ENCODE measurements around the gene STRN3.

- TF ChIP-seq GATA2 (IDR thresholded peaks at IDR 0.05; ENCODE audit: low read depth, low read length) (no peak), GATA3 (IDR thresholded peaks at IDR 0.05; ENCODE audit: low read depth, low read length) (no peak)
These were observed 170.7 kb downstream of the STRN3 start for GRCh38 chr14:30855345-30856037.
